GM19395 (cell line): ENCODE results near the gene HTRA3.

Source experiments
- ATAC-seq: cut with Tn5 transposase; IDR thresholded peaks from one replicate; pipeline ENCODE4 v1.9.1; 2021; ENCODE audit warnings: mild to moderate bottlenecking, moderate library complexity; ENCODE audit not compliant: unreplicated experiment

HTRA3 gene

GRCh38 chr4:8352368-8353157, 83.0 kb downstream of the HTRA3 start:
- no peak for ATAC-seq

GRCh38 chr4:8353158-8353669, 83.7 kb downstream of the HTRA3 start:
- ATAC-seq = no peak

- no peak for ATAC-seq
Observed at GRCh38 chr4:8353912-8354453, 84.4 kb downstream of the HTRA3 start.

- ATAC-seq = no peak
Observed at GRCh38 chr4:8355306-8355705, 85.8 kb downstream of the HTRA3 start.

- ATAC-seq = no peak
Observed at GRCh38 chr4:8355864-8356565, 86.5 kb downstream of the HTRA3 start.
